OCI-LY1 (cell line): ENCODE results near the gene SIRT7.

Experiments
- EZH2 ChIP-seq: fragments of 200-600 bp; sonication (generic), shearing (Covaris generic); IDR thresholded peaks from 2 replicates; pipeline ENCODE4 v1.8.0; 2017; ENCODE audit warnings: borderline replicate concordance, mixed run types, mild to moderate bottlenecking, antibody characterized with exemption, low read length, moderate library complexity, mixed read lengths
- TF ChIP-seq, protein P1 (sequence below): fragments of 200-600 bp; sonication (generic), shearing (Covaris generic); IDR thresholded peaks from 2 replicates; pipeline ENCODE4 v1.5.1; 2017; ENCODE audit warnings: mild to moderate bottlenecking, antibody characterized with exemption, low read length, moderate library complexity, mixed read lengths

DNA sequence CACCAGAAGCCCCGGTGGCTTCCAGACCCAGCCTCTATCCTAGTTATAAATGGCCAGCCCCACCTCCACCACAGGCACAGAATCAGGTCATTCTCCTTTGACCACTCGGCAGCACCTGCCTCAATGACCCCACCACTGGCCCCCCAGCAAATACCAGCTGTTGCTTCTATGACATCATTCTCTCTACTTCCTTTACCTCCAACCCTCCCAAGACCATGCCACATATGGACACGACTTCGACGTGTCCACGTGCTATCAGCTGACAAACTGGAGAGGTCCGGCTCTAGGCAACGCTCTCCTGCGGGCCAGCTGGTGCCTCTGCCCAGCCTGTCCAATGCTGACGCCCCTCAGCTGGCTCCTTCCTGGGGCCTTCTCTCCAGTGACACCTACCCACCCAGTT is 32.5 kb downstream of the SIRT7 start:
- TF ChIP-seq, protein P1, sequence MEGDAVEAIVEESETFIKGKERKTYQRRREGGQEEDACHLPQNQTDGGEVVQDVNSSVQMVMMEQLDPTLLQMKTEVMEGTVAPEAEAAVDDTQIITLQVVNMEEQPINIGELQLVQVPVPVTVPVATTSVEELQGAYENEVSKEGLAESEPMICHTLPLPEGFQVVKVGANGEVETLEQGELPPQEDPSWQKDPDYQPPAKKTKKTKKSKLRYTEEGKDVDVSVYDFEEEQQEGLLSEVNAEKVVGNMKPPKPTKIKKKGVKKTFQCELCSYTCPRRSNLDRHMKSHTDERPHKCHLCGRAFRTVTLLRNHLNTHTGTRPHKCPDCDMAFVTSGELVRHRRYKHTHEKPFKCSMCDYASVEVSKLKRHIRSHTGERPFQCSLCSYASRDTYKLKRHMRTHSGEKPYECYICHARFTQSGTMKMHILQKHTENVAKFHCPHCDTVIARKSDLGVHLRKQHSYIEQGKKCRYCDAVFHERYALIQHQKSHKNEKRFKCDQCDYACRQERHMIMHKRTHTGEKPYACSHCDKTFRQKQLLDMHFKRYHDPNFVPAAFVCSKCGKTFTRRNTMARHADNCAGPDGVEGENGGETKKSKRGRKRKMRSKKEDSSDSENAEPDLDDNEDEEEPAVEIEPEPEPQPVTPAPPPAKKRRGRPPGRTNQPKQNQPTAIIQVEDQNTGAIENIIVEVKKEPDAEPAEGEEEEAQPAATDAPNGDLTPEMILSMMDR = no peak
- TF ChIP-seq EZH2 = no peak
